ENCODE measurements around the gene CCL4.

Gene CCL4

GRCh38 chr17:36066365-36066985, 37.2 kb upstream of the CCL4 start:
- TF ChIP-seq, protein P1, sequence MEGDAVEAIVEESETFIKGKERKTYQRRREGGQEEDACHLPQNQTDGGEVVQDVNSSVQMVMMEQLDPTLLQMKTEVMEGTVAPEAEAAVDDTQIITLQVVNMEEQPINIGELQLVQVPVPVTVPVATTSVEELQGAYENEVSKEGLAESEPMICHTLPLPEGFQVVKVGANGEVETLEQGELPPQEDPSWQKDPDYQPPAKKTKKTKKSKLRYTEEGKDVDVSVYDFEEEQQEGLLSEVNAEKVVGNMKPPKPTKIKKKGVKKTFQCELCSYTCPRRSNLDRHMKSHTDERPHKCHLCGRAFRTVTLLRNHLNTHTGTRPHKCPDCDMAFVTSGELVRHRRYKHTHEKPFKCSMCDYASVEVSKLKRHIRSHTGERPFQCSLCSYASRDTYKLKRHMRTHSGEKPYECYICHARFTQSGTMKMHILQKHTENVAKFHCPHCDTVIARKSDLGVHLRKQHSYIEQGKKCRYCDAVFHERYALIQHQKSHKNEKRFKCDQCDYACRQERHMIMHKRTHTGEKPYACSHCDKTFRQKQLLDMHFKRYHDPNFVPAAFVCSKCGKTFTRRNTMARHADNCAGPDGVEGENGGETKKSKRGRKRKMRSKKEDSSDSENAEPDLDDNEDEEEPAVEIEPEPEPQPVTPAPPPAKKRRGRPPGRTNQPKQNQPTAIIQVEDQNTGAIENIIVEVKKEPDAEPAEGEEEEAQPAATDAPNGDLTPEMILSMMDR (IDR thresholded peaks at IDR 0.05; ENCODE audit: low read depth, low read length), result no peak
- no peak overlapping the region for H3K4me3 ChIP-seq (ENCODE audit: low read depth, low read length)
- DNase-seq (ENCODE audit: low read depth, low spot score), result no peak
- in situ Hi-C loops (cut with HindIII; ENCODE audit: low sequenced_read_pairs), result no loop called here

- no peak for DNase-seq (ENCODE audit: low read depth, low spot score)
- TF ChIP-seq, protein P1 (IDR thresholded peaks at IDR 0.05; ENCODE audit: low read depth, low read length), result no peak
- H3K4me3 ChIP-seq (ENCODE audit: low read depth, low read length), result no peak overlapping the region
- in situ Hi-C loops (cut with HindIII; ENCODE audit: low sequenced_read_pairs), result no loop called here
Measured at GRCh38 chr17:36068524-36068923, 35.1 kb upstream of the CCL4 start.

GRCh38 chr17:36069136-36069535, 34.5 kb upstream of the CCL4 start:
- TF ChIP-seq, protein P1 (IDR thresholded peaks at IDR 0.05; ENCODE audit: low read depth, low read length), result no peak
- no peak overlapping the region for H3K4me3 ChIP-seq (ENCODE audit: low read depth, low read length)
- DNase-seq (ENCODE audit: low read depth, low spot score), result no peak
- in situ Hi-C loops (cut with HindIII; ENCODE audit: low sequenced_read_pairs), result no loop called here

DNA sequence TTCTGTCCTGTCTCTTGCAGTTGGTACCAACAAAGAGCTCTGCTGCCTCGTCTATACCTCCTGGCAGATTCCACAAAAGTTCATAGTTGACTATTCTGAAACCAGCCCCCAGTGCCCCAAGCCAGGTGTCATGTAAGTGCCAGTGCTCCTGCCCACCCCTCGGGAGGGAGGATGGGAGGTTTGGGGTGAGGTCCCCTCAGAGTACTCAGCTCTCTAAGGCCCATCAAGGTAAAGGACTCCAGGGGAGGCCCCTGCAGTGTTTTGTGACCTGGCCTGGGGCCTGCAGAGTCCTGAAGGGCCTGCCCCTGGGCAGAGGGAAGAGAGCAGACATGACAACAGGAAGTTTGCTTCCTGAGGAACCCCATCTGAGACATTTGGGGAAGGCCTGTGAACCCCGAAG, 33.2 kb upstream of the CCL4 start:
- in situ Hi-C loops (cut with HindIII; ENCODE audit: low sequenced_read_pairs), result no loop called here
- TF ChIP-seq, protein P1 (IDR thresholded peaks at IDR 0.05; ENCODE audit: low read depth, low read length), result no peak
- no peak overlapping the region for H3K4me3 ChIP-seq (ENCODE audit: low read depth, low read length)
- DNase-seq (ENCODE audit: low read depth, low spot score), result no peak

GRCh38 chr17:36071751-36072150, 31.9 kb upstream of the CCL4 start:
- no peak overlapping the region for H3K4me3 ChIP-seq (ENCODE audit: low read depth, low read length)
- no peak for DNase-seq (ENCODE audit: low read depth, low spot score)
- in situ Hi-C loops (cut with HindIII; ENCODE audit: low sequenced_read_pairs), result no loop called here
- TF ChIP-seq, protein P1 (IDR thresholded peaks at IDR 0.05; ENCODE audit: low read depth, low read length), result no peak

DNA sequence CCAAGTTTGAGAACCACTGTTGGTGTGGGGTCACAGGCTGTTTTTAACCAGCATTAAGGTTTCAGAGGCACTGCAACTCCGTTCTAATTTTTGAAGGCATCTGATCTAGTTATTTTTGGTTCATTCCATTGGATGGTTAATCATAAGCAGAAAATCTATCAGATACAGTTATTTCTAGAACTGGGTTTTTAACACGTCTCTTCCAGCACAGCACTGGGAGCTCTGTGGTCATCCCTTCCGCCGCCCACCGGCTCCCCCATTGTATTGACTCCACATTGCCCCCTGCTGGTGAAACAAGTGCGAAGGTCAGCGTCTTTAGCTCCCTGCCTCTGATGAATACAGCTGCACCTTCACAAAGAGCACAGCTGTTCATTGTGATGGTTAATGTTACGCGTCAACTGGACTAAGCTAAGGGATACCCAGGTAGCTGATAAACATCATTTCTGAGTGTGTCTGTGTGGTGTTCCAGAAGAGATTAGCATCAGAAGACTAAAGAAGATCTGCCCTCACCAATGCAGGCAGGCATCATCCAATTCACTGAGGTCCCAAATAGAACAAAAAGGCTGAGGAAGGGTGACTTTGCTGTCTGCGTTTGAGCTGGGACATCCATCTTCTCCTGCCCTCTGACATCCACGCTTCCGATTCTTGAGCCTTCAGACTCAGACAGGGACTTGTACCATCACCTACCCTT, 31.1 kb upstream of the CCL4 start:
- no peak overlapping the region for H3K4me3 ChIP-seq (ENCODE audit: low read depth, low read length)
- in situ Hi-C loops (cut with HindIII; ENCODE audit: low sequenced_read_pairs), result no loop called here
- TF ChIP-seq, protein P1 (IDR thresholded peaks at IDR 0.05; ENCODE audit: low read depth, low read length), result peak; percentile 59
- no peak for DNase-seq (ENCODE audit: low read depth, low spot score)

Data from astrocyte of the spinal cord (primary cell).